Measurements from ENCODE around the gene POR. TPM values are rescaled to one million over a fixed set of nuclear protein-coding genes. Genes with fewer than 3 reads are reported as not detected.

POR gene
- total and polyA plus RNA-seq, 8 donors, result 41.4 to 210 (median 52.1) TPM

DNA sequence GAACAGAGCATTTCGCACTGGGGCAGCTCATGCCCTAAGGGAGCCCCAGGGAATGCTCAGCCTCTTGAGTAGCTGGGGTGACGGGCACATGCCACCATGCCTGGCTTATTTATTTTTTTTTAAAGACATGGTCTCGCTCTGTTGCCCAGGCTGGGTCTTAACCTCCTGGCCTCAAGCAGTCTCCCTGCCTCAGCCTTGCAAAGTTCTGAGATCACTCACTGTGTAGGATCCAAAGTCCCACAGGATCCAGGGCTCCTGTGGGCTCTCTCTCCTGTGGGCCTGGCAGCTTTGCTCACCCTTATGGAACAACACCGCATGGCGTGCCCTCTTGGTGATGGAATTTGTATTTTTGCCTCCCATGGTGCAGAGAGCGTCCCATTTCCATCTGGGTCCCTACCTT is 45.4 kb downstream of the POR start:
- ATAC-seq (no peak), DNase-seq (no peak)
- intact Hi-C loops (cut with DNase I), result no loop called here
- Histone ChIP-seq H3K9me3 (no peaks in the 10 kb centered on the region), H3K36me3 (peaks cover 0 to 84% of the 10 kb centered on the region in 2 donors), H3K27ac (no peak overlapping the region), H3K27me3 (no peaks in the 10 kb centered on the region), H3K4me3 (no peak overlapping the region), H3K4me1 (peaks cover 0 to 32% of the 10 kb centered on the region in 2 donors)
- TF ChIP-seq, protein P1, sequence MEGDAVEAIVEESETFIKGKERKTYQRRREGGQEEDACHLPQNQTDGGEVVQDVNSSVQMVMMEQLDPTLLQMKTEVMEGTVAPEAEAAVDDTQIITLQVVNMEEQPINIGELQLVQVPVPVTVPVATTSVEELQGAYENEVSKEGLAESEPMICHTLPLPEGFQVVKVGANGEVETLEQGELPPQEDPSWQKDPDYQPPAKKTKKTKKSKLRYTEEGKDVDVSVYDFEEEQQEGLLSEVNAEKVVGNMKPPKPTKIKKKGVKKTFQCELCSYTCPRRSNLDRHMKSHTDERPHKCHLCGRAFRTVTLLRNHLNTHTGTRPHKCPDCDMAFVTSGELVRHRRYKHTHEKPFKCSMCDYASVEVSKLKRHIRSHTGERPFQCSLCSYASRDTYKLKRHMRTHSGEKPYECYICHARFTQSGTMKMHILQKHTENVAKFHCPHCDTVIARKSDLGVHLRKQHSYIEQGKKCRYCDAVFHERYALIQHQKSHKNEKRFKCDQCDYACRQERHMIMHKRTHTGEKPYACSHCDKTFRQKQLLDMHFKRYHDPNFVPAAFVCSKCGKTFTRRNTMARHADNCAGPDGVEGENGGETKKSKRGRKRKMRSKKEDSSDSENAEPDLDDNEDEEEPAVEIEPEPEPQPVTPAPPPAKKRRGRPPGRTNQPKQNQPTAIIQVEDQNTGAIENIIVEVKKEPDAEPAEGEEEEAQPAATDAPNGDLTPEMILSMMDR (IDR thresholded peaks at IDR 0.05), result no peak

DNA sequence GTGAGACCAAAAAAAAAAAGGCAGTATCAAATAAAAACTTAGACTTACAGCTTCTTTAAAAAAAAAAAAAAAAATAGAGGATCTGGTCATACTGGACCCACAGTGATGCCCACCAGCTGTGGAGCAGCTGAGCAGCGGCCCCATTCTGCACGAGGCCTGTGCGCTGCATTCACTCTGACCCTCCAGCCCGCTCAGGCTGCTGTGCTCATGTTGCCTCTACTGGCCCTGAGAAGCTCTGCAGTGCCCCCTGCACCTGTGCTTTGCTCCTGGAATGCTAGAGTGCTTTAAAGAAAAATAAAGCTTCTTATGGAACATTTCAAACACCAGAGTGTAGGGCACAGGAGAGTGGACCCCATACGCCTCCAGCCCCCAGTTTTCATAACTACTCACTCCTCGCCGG is 46.3 kb downstream of the POR start:
- H3K36me3 ChIP-seq, result peaks cover 0 to 84% of the 10 kb centered on the region in 2 donors
- no peaks in the 10 kb centered on the region for H3K9me3 ChIP-seq
- DNase-seq (peak in 1 of 4 donors; percentile 17), ATAC-seq (no peak)
- intact Hi-C loops (cut with DNase I), result no loop called here
- no peak overlapping the region for H3K4me3 ChIP-seq
- no peaks in the 10 kb centered on the region for H3K27me3 ChIP-seq
- H3K4me1 ChIP-seq, result peaks cover 0 to 35% of the 10 kb centered on the region in 2 donors
- TF ChIP-seq, protein P1 (IDR thresholded peaks at IDR 0.05), result no peak
- H3K27ac ChIP-seq, result no peak overlapping the region

DNA sequence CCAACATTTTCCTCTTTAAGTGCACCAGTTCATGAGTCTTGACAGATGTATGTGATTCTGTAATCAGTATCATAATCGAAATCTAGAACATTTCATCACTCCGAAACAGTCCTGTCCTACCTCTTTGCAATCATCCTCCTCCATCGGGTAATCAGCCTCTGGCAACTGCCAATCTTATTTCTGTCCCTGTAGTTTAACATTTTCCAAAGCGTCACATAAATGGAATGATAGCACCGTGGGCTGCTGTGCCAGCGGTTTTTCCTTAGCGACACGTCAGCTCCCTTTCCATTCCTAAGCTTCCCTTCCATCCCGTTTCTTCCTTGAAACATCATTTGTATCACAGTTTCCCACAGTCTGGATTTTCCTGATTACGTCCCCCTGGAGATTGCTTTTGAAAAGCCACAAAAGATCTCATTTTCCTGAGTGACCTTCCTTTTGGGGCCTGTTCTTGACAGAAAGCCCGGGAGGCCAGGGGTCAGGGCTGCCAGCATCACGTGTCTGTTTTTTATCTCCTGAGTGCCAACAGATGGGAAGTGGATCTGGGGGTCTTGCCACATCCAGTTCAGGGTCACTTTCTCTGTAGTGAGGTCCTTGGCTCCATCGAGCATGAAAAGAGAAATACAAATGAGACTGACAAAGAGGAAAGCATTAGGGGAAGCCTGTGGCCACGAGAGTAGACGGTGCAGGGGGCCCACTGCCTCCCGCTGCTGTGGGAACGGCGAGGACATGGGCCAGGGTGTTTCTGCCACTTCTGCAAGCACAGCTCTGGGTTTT is 47.8 kb downstream of the POR start:
- Histone ChIP-seq H3K27ac (peak overlapping the region; percentile 58 to 66), H3K4me1 (peaks cover 8 to 35% of the 10 kb centered on the region in 2 donors), H3K4me3 (no peak overlapping the region), H3K9me3 (no peaks in the 10 kb centered on the region), H3K36me3 (peaks cover 0 to 79% of the 10 kb centered on the region in 2 donors), H3K27me3 (no peaks in the 10 kb centered on the region)
- DNase-seq, result peak in 2 of 4 donors; percentile 35 to 52
- ATAC-seq, result no peak
- TF ChIP-seq, protein P1 (IDR thresholded peaks at IDR 0.05), result no peak
- intact Hi-C loops (cut with DNase I), result no loop called here

DNA sequence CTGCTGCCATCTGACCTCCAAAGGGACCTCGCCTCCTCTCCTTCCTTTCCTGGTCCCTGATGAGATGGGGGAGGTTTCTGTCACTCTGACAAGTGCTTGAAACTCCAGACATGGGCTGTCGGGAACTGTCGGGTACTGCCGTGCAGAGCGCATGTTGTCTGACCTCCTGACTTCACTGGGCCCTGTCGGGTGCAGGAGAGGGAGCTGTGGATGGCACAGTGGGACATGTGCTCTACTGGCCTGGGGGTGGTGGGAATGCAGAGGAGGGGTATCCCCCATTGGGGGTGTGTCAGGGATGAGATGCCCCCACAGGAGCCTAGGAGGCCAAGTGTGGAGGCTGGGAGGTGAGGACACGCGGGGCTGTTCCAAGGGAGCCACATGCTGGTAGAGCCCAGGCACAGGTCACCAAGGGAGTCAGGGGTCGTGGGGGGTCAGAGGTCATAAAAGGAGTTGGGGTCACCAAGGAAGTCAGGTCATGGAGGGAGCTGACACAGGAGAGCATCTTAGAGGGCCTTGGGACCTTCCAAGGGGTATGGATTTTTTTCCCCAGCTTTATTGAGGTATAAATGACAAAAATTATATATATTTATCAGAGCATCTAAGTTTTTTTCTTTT is 48.5 kb downstream of the POR start:
- TF ChIP-seq, protein P1 (IDR thresholded peaks at IDR 0.05), result no peak
- H3K4me3 ChIP-seq, result no peak overlapping the region
- intact Hi-C loops (cut with DNase I), result no loop called here
- peaks cover 13 to 42% of the 10 kb centered on the region in 2 donors for H3K4me1 ChIP-seq
- H3K27me3 ChIP-seq, result no peaks in the 10 kb centered on the region
- H3K9me3 ChIP-seq, result no peaks in the 10 kb centered on the region
- no peak for ATAC-seq
- H3K27ac ChIP-seq, result peak overlapping the region; percentile 58 to 66
- peaks cover 0 to 79% of the 10 kb centered on the region in 2 donors for H3K36me3 ChIP-seq
- peak in 1 of 4 donors; percentile 18 for DNase-seq

DNA sequence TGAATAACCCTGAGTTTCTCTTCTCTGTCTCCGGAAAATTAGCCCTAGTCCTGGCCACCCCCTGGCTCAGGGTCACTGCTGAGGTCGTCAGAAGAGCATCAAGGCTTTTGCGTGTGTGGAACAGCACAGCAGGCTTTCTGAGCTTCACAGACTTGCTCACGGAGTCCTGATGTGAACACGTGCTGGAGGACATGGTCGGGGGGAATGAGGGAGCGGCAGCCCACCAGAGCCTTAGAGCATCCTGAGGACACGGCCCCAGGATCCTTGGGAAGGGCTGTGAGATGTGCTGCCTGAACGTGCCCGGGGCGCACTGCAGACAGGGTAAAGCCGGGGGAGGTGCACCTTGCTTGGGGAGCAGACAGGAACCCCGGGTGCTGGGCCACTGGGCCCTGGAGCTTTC is 50.7 kb downstream of the POR start:
- no peak overlapping the region for H3K4me3 ChIP-seq
- intact Hi-C loops (cut with DNase I), result no loop called here
- H3K27ac ChIP-seq, result peak overlapping the region in 1 of 2 donors; percentile 71
- ATAC-seq (no peak), DNase-seq (peak in 1 of 4 donors; percentile 61)
- peaks cover 0 to 69% of the 10 kb centered on the region in 2 donors for H3K36me3 ChIP-seq
- peaks cover 13 to 55% of the 10 kb centered on the region in 2 donors for H3K4me1 ChIP-seq
- H3K9me3 ChIP-seq, result no peaks in the 10 kb centered on the region
- H3K27me3 ChIP-seq, result no peaks in the 10 kb centered on the region
- TF ChIP-seq, protein P1 (IDR thresholded peaks at IDR 0.05), result no peak

Measured in left lung (tissue), 10 donors.